IMR-90 (cell line): ENCODE data around the gene CFAP299. TPM values are rescaled to one million over a fixed set of nuclear protein-coding genes. Genes with fewer than 3 reads are reported as not detected.

Experiments used
- ATAC-seq: fragments of 200-7000 bp; cut with Tn5 transposase; 2 replicates; pipeline ENCODE4 v1.9.1; 2020; ENCODE audit warnings: low read depth, mild to moderate bottlenecking, moderate library complexity
- BruUV-seq: library from RNA; stranded (reverse); fragments of 400-500 nt; replicated peaks from 2 replicates; lab custom pipeline; 2021; lab: Mats Ljungman, UMichigan
- CTCF ChIA-PET: fragments of 300-600 bp; formaldehyde crosslinking; extraction: SDS; loops from one replicate; lab custom pipeline; 2021; ENCODE audit warnings: antibody characterized with exemption; lab: Yijun Ruan, JAX
- POLR2A ChIA-PET: fragments of 300-600 bp; sonication (Branson Sonifier 250); formaldehyde crosslinking; loops from one replicate; lab custom pipeline; 2022; ENCODE audit warnings: antibody characterized with exemption; ENCODE audit not compliant: unreplicated experiment; lab: Charles Lee
- DNase-seq: peaks from one replicate; pipeline ENCODE4 v3.0.0; 2013
- H2AFZ ChIP-seq: replicated peaks from 2 replicates; pipeline ENCODE3; 2013; ENCODE audit warnings: low read length, mild to moderate bottlenecking; ENCODE audit not compliant: poor library complexity
- H2AK5ac ChIP-seq: 2 replicates; pipeline ENCODE4 v1.6.1; 2013; ENCODE audit warnings: low read depth, low read length, inconsistent platforms
- H2AK9ac ChIP-seq: replicated peaks from 2 replicates; pipeline ENCODE3; 2013; ENCODE audit warnings: mild to moderate bottlenecking, low read depth, low read length, moderate library complexity; ENCODE audit not compliant: poor library complexity
- H2BK120ac ChIP-seq: 2 replicates; pipeline ENCODE4 v1.6.1; 2013; ENCODE audit warnings: low read depth, low read length, inconsistent platforms
- H2BK15ac ChIP-seq: 3 replicates; pipeline ENCODE4 v1.6.1; 2013; ENCODE audit warnings: low read depth, low read length, inconsistent platforms
- H2BK20ac ChIP-seq: 2 replicates; pipeline ENCODE4 v1.6.1; 2013; ENCODE audit warnings: low read depth, mild to moderate bottlenecking, inconsistent platforms, low read length, moderate library complexity
- H2BK5ac ChIP-seq: 2 replicates; pipeline ENCODE4 v1.6.1; 2013; ENCODE audit warnings: mild to moderate bottlenecking, low read depth, low read length, inconsistent platforms; ENCODE audit not compliant: poor library complexity, severe bottlenecking
- H3K14ac ChIP-seq: replicated peaks from 2 replicates; pipeline ENCODE4 v1.6.1; 2013; ENCODE audit warnings: low read depth, low read length, inconsistent platforms
- H3K18ac ChIP-seq: 2 replicates; pipeline ENCODE4 v1.6.1; 2013; ENCODE audit warnings: low read depth, low read length, control low read depth
- H3K23ac ChIP-seq: 2 replicates; pipeline ENCODE4 v1.6.1; 2013; ENCODE audit warnings: low read depth, low read length, inconsistent platforms
- H3K27ac ChIP-seq: 2 replicates; pipeline ENCODE4 v1.5.1; 2013; ENCODE audit warnings: mild to moderate bottlenecking, control low read depth, low read length; ENCODE audit not compliant: insufficient read depth
- H3K27me3 ChIP-seq: 2 replicates; pipeline ENCODE4 v1.6.1; 2013; ENCODE audit warnings: low read length; ENCODE audit not compliant: control insufficient read depth, insufficient read depth
- H3K36me3 ChIP-seq: 2 replicates; pipeline ENCODE4 v1.6.1; 2013; ENCODE audit warnings: low read length, mixed read lengths; ENCODE audit not compliant: control insufficient read depth, insufficient read depth
- H3K4ac ChIP-seq: 2 replicates; pipeline ENCODE4 v1.6.1; 2013; ENCODE audit warnings: low read depth, low read length, inconsistent platforms
- H3K4me1 ChIP-seq: 2 replicates; pipeline ENCODE4 v1.6.1; 2013; ENCODE audit warnings: low read length, mixed read lengths; ENCODE audit not compliant: control insufficient read depth, insufficient read depth
- H3K4me2 ChIP-seq: 2 replicates; pipeline ENCODE4 v1.6.1; 2013; ENCODE audit warnings: low read depth, mild to moderate bottlenecking, control low read depth, low read length, moderate library complexity
- H3K4me3 ChIP-seq: 2 replicates; pipeline ENCODE4 v1.5.1; 2013; ENCODE audit warnings: low read depth, mild to moderate bottlenecking, control low read depth, low read length, moderate library complexity; ENCODE audit not compliant: insufficient read depth
- H3K56ac ChIP-seq: 2 replicates; pipeline ENCODE4 v1.6.1; 2013; ENCODE audit warnings: low read length, inconsistent platforms; ENCODE audit not compliant: insufficient read depth; ENCODE audit errors: extremely low read depth
- H3K79me1 ChIP-seq, 2 experiments: 2 replicates each; pipeline ENCODE4 v1.6.1; 2013; ENCODE audit warnings: low read length in 2 of 2, inconsistent platforms in 1 of 2, low read depth in 1 of 2
- H3K9ac ChIP-seq: 2 replicates; pipeline ENCODE4 v1.6.1; 2013; ENCODE audit warnings: low read depth, low read length, control low read depth
- H3K9me1 ChIP-seq: 2 replicates; pipeline ENCODE4 v1.6.1; 2013; ENCODE audit warnings: low read length, inconsistent platforms; ENCODE audit not compliant: insufficient read depth
- H3K9me3 ChIP-seq: 2 replicates; pipeline ENCODE4 v1.6.1; 2013; ENCODE audit warnings: low read length; ENCODE audit not compliant: control insufficient read depth, insufficient read depth
- H4K20me1 ChIP-seq: 2 replicates; pipeline ENCODE4 v1.6.1; 2013; ENCODE audit warnings: low read length, inconsistent platforms; ENCODE audit not compliant: insufficient read depth
- H4K5ac ChIP-seq: 2 replicates; pipeline ENCODE4 v1.6.1; 2013; ENCODE audit warnings: mild to moderate bottlenecking, low read depth, low read length, control low read depth
- H4K8ac ChIP-seq, 2 experiments: 2 replicates each; pipeline ENCODE4 v1.6.1; 2013; ENCODE audit warnings: low read depth in 2 of 2, low read length in 2 of 2, control low read depth in 1 of 2, inconsistent platforms in 1 of 2
- H4K91ac ChIP-seq: 2 replicates; pipeline ENCODE4 v1.6.1; 2013; ENCODE audit warnings: low read depth, low read length, inconsistent platforms; ENCODE audit not compliant: insufficient read depth
- BHLHE40 ChIP-seq: fragments of 150-350 bp; IDR thresholded peaks from 2 replicates; pipeline ENCODE4 v1.6.1; 2016; ENCODE audit warnings: mild to moderate bottlenecking, low read depth, low read length
- CEBPB ChIP-seq: IDR thresholded peaks from 2 replicates; pipeline ENCODE4 v1.6.1; 2012; ENCODE audit warnings: low read depth, low read length, improper control_type of control experiment
- CHD1 ChIP-seq: IDR thresholded peaks from 2 replicates; pipeline ENCODE4 v1.6.1; 2012; ENCODE audit warnings: low read depth, low read length, improper control_type of control experiment
- ELK1 ChIP-seq: fragments of 150-350 bp; IDR thresholded peaks from 2 replicates; pipeline ENCODE4 v1.6.1; 2016; ENCODE audit warnings: low read depth, mild to moderate bottlenecking, low read length, moderate library complexity, borderline replicate concordance
- FOS ChIP-seq: fragments of 150-350 bp; IDR thresholded peaks from 2 replicates; pipeline ENCODE4 v1.6.1; 2016; ENCODE audit warnings: low read depth, low read length
- MAFK ChIP-seq: IDR thresholded peaks from 2 replicates; pipeline ENCODE4 v1.6.1; 2012; ENCODE audit warnings: low read depth, low read length, improper control_type of control experiment
- MAZ ChIP-seq: IDR thresholded peaks from 2 replicates; pipeline ENCODE4 v1.6.1; 2012; ENCODE audit warnings: low read depth, mild to moderate bottlenecking, low read length, improper control_type of control experiment, moderate library complexity, borderline replicate concordance
- MXI1 ChIP-seq: IDR thresholded peaks from 2 replicates; pipeline ENCODE4 v1.6.1; 2012; ENCODE audit warnings: low read depth, mild to moderate bottlenecking, low read length, moderate library complexity, borderline replicate concordance
- NFE2L2 ChIP-seq: fragments of 150-350 bp; IDR thresholded peaks from 2 replicates; pipeline ENCODE4 v1.6.1; 2016; ENCODE audit warnings: low read depth, mild to moderate bottlenecking, low read length
- POLR2A ChIP-seq: IDR thresholded peaks from 2 replicates; pipeline ENCODE4 v1.6.1; 2012; ENCODE audit warnings: mild to moderate bottlenecking, low read depth, low read length
- RAD21 ChIP-seq: IDR thresholded peaks from 2 replicates; pipeline ENCODE4 v1.6.1; 2012; ENCODE audit warnings: low read length, improper control_type of control experiment
- RCOR1 ChIP-seq: IDR thresholded peaks from 2 replicates; pipeline ENCODE4 v1.6.1; 2012; ENCODE audit warnings: mild to moderate bottlenecking, low read length, improper control_type of control experiment; ENCODE audit not compliant: insufficient replicate concordance
- RFX5 ChIP-seq: IDR thresholded peaks from 2 replicates; pipeline ENCODE4 v1.8.0; 2012; ENCODE audit warnings: low read depth, mild to moderate bottlenecking, low read length, moderate library complexity
- SMC3 ChIP-seq: fragments of 150-350 bp; IDR thresholded peaks from 2 replicates; pipeline ENCODE4 v1.6.1; 2016; ENCODE audit warnings: low read depth, mild to moderate bottlenecking, antibody characterized with exemption, low read length, moderate library complexity
- WGBS, 2 experiments: methylation state at CpG; one replicate each; pipeline versions ENCODE4 v1.1.5 to v1.1.7; 2013; ENCODE audit warnings: missing lambda C conversion rate in 2 of 2; ENCODE audit not compliant: insufficient read length in 1 of 2; ENCODE audit errors: extremely low coverage in 2 of 2; 5-methylcytosine and 5-hydroxymethylcytosine counted together
- dilution Hi-C: fragments of 300-500 bp; cut with HindIII; formaldehyde crosslinking; loops from one replicate; pipeline ENCODE4 v1.14.3; 2018; ENCODE audit warnings: low sequenced_read_pairs; ENCODE audit not compliant: unreplicated experiment
- in situ Hi-C: fragments of 300-500 bp; cut with MboI; formaldehyde crosslinking; loops from 3 replicates; pipeline ENCODE4 v1.14.3; 2019; ENCODE audit warnings: low sequenced_read_pairs, inconsistent platforms, mixed read lengths
- intact Hi-C: fragments of 100-400 bp; cut with micrococcal nuclease; formaldehyde crosslinking; loops from 2 replicates; pipeline ENCODE4 v1.10.0; 2022
- polyA plus RNA-seq, 3 experiments: library from polyadenylated mRNA; depleted of rRNA; stranded (reverse); fragments of >200 nt; gene quantifications; 2 replicates each; pipeline ENCODE4 v1.2.3, GENCODE V29; 2012; ENCODE audit warnings: low replicate concordance in 1 of 3
- total RNA-seq: library from RNA; depleted of rRNA; stranded (reverse); fragments of >200 nt; gene quantifications from 2 replicates; pipeline ENCODE4 v1.2.3, GENCODE V29; 2012
- TF ChIP-seq, protein P1 (sequence below): fragments of 150-350 bp; IDR thresholded peaks from 2 replicates; pipeline ENCODE4 v1.6.1; 2017; ENCODE audit warnings: mild to moderate bottlenecking, antibody characterized with exemption, low read length, low read depth
- TF ChIP-seq, protein P2 (sequence below): conservative IDR thresholded peaks from 2 replicates; pipeline ENCODE4 v1.5.1; 2012; ENCODE audit warnings: mild to moderate bottlenecking, low read depth, low read length, improper control_type of control experiment

Gene CFAP299
- total and polyA plus RNA-seq, 2 of the 4 experiments (the other 2 are of a cell fraction) = 1.0 to 1.1 TPM

DNA sequence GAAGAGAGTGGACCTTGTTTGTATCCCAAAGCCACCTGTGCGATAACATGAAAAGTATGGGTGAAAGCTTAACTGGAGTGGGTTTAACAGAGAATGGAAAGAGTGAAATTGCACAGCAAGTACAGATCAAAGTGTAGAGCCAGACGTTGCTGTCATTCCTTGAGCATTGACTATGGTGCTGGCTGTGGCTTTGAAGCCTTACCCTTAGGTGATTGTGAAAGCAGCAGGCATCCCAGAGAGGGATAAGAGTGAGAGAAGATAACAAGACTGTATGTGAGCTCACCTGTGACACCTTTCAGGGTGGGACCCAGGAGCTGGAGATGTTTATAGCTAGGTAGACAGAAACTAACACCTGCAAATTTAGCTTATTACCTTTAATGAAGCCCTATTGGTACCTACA, 77.6 kb downstream of the CFAP299 start:
- in situ Hi-C loops = no loop called here
- no peak overlapping the region for H3K56ac ChIP-seq
- POLR2A ChIA-PET = no interaction called here
- H2AK5ac ChIP-seq = no peak overlapping the region
- no peaks in the 10 kb centered on the region for H3K79me1 ChIP-seq
- no peak for DNase-seq
- no peaks in the 10 kb centered on the region for H3K27me3 ChIP-seq
- H3K18ac ChIP-seq = no peak overlapping the region
- H4K91ac ChIP-seq = no peak overlapping the region
- WGBS, 2 experiments = 19% methylated on average over 2 of the region's 2 CpGs; no CpG with 5 or more reads in 1 of the 2 experiments
- no peak overlapping the region for H2BK20ac ChIP-seq
- intact Hi-C loops = no loop called here
- no peak overlapping the region for H3K4me3 ChIP-seq
- no peaks in the 10 kb centered on the region for H3K36me3 ChIP-seq
- no peak overlapping the region for H3K4ac ChIP-seq
- no peak overlapping the region for H4K5ac ChIP-seq
- H3K27ac ChIP-seq = no peak overlapping the region
- H3K23ac ChIP-seq = no peak overlapping the region
- H3K9ac ChIP-seq = no peak overlapping the region
- ATAC-seq = no peak
- H3K4me1 ChIP-seq = no peaks in the 10 kb centered on the region
- no peak overlapping the region for H2AFZ ChIP-seq
- no peak overlapping the region for H2BK120ac ChIP-seq
- no peaks in the 10 kb centered on the region for H4K20me1 ChIP-seq
- TF ChIP-seq CHD1 = no peak
- no peak for TF ChIP-seq BHLHE40
- no peak for TF ChIP-seq RCOR1
- TF ChIP-seq MXI1 = no peak
- TF ChIP-seq RAD21 = no peak
- TF ChIP-seq, protein P1, sequence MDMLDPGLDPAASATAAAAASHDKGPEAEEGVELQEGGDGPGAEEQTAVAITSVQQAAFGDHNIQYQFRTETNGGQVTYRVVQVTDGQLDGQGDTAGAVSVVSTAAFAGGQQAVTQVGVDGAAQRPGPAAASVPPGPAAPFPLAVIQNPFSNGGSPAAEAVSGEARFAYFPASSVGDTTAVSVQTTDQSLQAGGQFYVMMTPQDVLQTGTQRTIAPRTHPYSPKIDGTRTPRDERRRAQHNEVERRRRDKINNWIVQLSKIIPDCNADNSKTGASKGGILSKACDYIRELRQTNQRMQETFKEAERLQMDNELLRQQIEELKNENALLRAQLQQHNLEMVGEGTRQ = no peak
- TF ChIP-seq SMC3 = no peak
- no peak for TF ChIP-seq MAZ
- no peak for TF ChIP-seq CEBPB
- TF ChIP-seq ELK1 = no peak
- TF ChIP-seq POLR2A = no peak
- TF ChIP-seq MAFK = no peak
- no peak for TF ChIP-seq NFE2L2
- no peak for TF ChIP-seq FOS
- no peak for TF ChIP-seq RFX5
- TF ChIP-seq, protein P2, sequence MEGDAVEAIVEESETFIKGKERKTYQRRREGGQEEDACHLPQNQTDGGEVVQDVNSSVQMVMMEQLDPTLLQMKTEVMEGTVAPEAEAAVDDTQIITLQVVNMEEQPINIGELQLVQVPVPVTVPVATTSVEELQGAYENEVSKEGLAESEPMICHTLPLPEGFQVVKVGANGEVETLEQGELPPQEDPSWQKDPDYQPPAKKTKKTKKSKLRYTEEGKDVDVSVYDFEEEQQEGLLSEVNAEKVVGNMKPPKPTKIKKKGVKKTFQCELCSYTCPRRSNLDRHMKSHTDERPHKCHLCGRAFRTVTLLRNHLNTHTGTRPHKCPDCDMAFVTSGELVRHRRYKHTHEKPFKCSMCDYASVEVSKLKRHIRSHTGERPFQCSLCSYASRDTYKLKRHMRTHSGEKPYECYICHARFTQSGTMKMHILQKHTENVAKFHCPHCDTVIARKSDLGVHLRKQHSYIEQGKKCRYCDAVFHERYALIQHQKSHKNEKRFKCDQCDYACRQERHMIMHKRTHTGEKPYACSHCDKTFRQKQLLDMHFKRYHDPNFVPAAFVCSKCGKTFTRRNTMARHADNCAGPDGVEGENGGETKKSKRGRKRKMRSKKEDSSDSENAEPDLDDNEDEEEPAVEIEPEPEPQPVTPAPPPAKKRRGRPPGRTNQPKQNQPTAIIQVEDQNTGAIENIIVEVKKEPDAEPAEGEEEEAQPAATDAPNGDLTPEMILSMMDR = no peak
- dilution Hi-C loops = no loop called here
- H3K4me2 ChIP-seq = no peak overlapping the region
- CTCF ChIA-PET = no interaction called here
- no peak overlapping the region for H2AK9ac ChIP-seq
- H3K9me3 ChIP-seq = no peaks in the 10 kb centered on the region
- no peak overlapping the region for H3K14ac ChIP-seq
- BruUV-seq = no TSS peak
- no peaks in the 10 kb centered on the region for H3K9me1 ChIP-seq
- H4K8ac ChIP-seq = no peak overlapping the region
- no peak overlapping the region for H2BK5ac ChIP-seq
- H2BK15ac ChIP-seq = no peak overlapping the region
